NCI-H774 (cell line): Measurements from ENCODE around the gene PDSS2.
"Not testable (repeated sequence)": the region's sequence is repeated elsewhere in the genome, so short reads cannot be mapped to it uniquely, and the experiment has no call there.

ENCODE experiments used
- DNase-seq: peaks from one replicate; lab custom pipeline; 2025; lab: John Stamatoyannopoulos, UW

Gene PDSS2

GRCh38 chr6:107161521-107161920, 297.8 kb downstream of the PDSS2 start:
- no peak for DNase-seq

- no peak for DNase-seq
Observed at GRCh38 chr6:107156617-107157016, 302.7 kb downstream of the PDSS2 start.

- DNase-seq, result peak; percentile 64
Observed at GRCh38 chr6:107154801-107155160, 304.6 kb downstream of the PDSS2 start.

- peak; percentile 96 for DNase-seq
Observed at GRCh38 chr6:107154131-107154800, 305.1 kb downstream of the PDSS2 start.

- DNase-seq, result no peak
Observed at GRCh38 chr6:107152638-107153430, 306.5 kb downstream of the PDSS2 start.

GRCh38 chr6:107144666-107145065, 314.7 kb downstream of the PDSS2 start:
- DNase-seq, result no peak

GRCh38 chr6:107144014-107144413, 315.4 kb downstream of the PDSS2 start:
- no peak for DNase-seq

GRCh38 chr6:107140581-107140980, 318.8 kb downstream of the PDSS2 start:
- no peak for DNase-seq

- not testable (repeated sequence) for DNase-seq
Observed at GRCh38 chr6:107136324-107136723, 323.0 kb downstream of the PDSS2 start.

GRCh38 chr6:107135048-107135680, 324.2 kb downstream of the PDSS2 start:
- not testable (repeated sequence) for DNase-seq

GRCh38 chr6:107132330-107132954, 326.9 kb downstream of the PDSS2 start:
- peak; percentile 20 for DNase-seq

GRCh38 chr6:107129370-107129925, 329.9 kb downstream of the PDSS2 start:
- no peak for DNase-seq

- DNase-seq, result no peak
Observed at GRCh38 chr6:107128577-107128976, 330.8 kb downstream of the PDSS2 start.

GRCh38 chr6:107128175-107128574, 331.2 kb downstream of the PDSS2 start:
- DNase-seq, result no peak

- DNase-seq, result no peak
Observed at GRCh38 chr6:107125771-107126170, 333.6 kb downstream of the PDSS2 start.

- peak; percentile 47 for DNase-seq
Observed at GRCh38 chr6:107124934-107125348, 334.4 kb downstream of the PDSS2 start.

- DNase-seq, result no peak
Observed at GRCh38 chr6:107123501-107123900, 335.9 kb downstream of the PDSS2 start.

- DNase-seq, result no peak
Observed at GRCh38 chr6:107122748-107123147, 336.6 kb downstream of the PDSS2 start.

GRCh38 chr6:107121964-107122495, 337.3 kb downstream of the PDSS2 start:
- DNase-seq, result no peak

- no peak for DNase-seq
Observed at GRCh38 chr6:107121266-107121665, 338.1 kb downstream of the PDSS2 start.

GRCh38 chr6:107120404-107120803, 339.0 kb downstream of the PDSS2 start:
- DNase-seq, result no peak

- peak; percentile 51 for DNase-seq
Observed at GRCh38 chr6:107118976-107119375, 340.4 kb downstream of the PDSS2 start.
